Esophagus muscularis mucosa (tissue), 4 donors: Measurements from ENCODE around the gene CYBB. TPM values are rescaled to one million over a fixed set of nuclear protein-coding genes. Genes with fewer than 3 reads are reported as not detected.

Experiments
- DNase-seq: peaks from one replicate; pipeline ENCODE4 v3.0.0-alpha.2; 2017; ENCODE audit errors: extremely low spot score
- H3K27ac ChIP-seq, 4 donors: fragments of 200-600 bp; sonication (generic); replicated peaks in 1 of 4; 1 replicate in 3 of 4; 2 replicates in 1 of 4; pipeline ENCODE4 v1.5.1; 2016 to 2019; ENCODE audit warnings: mild to moderate bottlenecking in 1 of 4
- H3K27me3 ChIP-seq, 4 donors: fragments of 200-600 bp; sonication (generic); one replicate each; pipeline versions ENCODE4 v1.5.1 to v1.6.0; 2016 to 2019
- H3K36me3 ChIP-seq, 4 donors: fragments of 200-600 bp; sonication (generic); one replicate each; pipeline ENCODE4 v1.5.1; 2016 to 2019
- H3K4me1 ChIP-seq, 4 donors: fragments of 200-600 bp; sonication (generic); one replicate each; pipeline ENCODE4 v1.5.1; 2016 to 2019
- H3K4me3 ChIP-seq, 4 donors: fragments of 200-600 bp; sonication (generic); 1 replicate in 2 of 4; 2 replicates in 2 of 4; pipeline ENCODE4 v1.5.1; 2016 to 2019; ENCODE audit warnings: mild to moderate bottlenecking in 4 of 4, moderate library complexity in 1 of 4
- H3K9me3 ChIP-seq, 4 donors: fragments of 200-600 bp; sonication (generic); 1 replicate in 3 of 4; 2 replicates in 1 of 4; pipeline ENCODE4 v1.5.1; 2016 to 2019
- EP300 ChIP-seq: sonication (generic); formaldehyde crosslinking; IDR thresholded peaks from one replicate; pipeline ENCODE4 v1.6.1; 2017; ENCODE audit warnings: antibody characterized with exemption
- POLR2A ChIP-seq: fragments of 450-650 bp; IDR thresholded peaks from one replicate; pipeline ENCODE4 v1.6.1; 2017; ENCODE audit warnings: antibody characterized with exemption, moderate library complexity, mild to moderate bottlenecking, low read depth
- POLR2AphosphoS5 ChIP-seq, 2 donors: sonication (generic); formaldehyde crosslinking; IDR thresholded peaks; one replicate each; pipeline ENCODE4 v1.6.1; 2017; ENCODE audit warnings: antibody characterized with exemption in 2 of 2
- WGBS: methylation state at CpG from one replicate; pipeline ENCODE4 v1.1.5; 2018; 5-methylcytosine and 5-hydroxymethylcytosine counted together
- intact Hi-C: fragments of 100-400 bp; cut with DNase I; formaldehyde crosslinking; loops from one replicate; pipeline ENCODE4 v1.15.1; 2023
- total RNA-seq, 4 donors: library from RNA; depleted of rRNA; stranded (reverse); fragments of >200 nt; gene quantifications; one replicate each; pipeline versions ENCODE4 v1.1.0 to v1.2.1, GENCODE V29; 2016
- TF ChIP-seq, protein P1 (sequence below), 3 experiments: fragments of 200-600 bp in 2 of 3; fragments of 450-650 bp in 1 of 3; sonication (generic) in 2 of 3; IDR thresholded peaks; one replicate each; pipeline ENCODE4 v1.5.1; 2017 to 2019; ENCODE audit warnings: antibody characterized with exemption in 3 of 3, mild to moderate bottlenecking in 2 of 3, moderate library complexity in 1 of 3

The CYBB gene
- total RNA-seq, 4 donors from 2014 or later = 11.4 to 24.5 (median 14.0) TPM

GRCh38 chrX:37854148-37854547, 74.3 kb downstream of the CYBB start:
- no peak for DNase-seq
- Histone ChIP-seq H3K4me1 (no peaks in the 10 kb centered on the region), H3K27me3 (no peaks in the 10 kb centered on the region), H3K27ac (no peak overlapping the region), H3K4me3 (no peak overlapping the region), H3K9me3 (no peaks in the 10 kb centered on the region), H3K36me3 (no peaks in the 10 kb centered on the region)
- WGBS = 67% methylated on average over 3 of the region's 3 CpGs
- intact Hi-C loops = no loop called here
- no peak for TF ChIP-seq POLR2A
- TF ChIP-seq EP300 = no peak
- no peak for TF ChIP-seq POLR2AphosphoS5 (IDR thresholded peaks at IDR 0.05)
- TF ChIP-seq, protein P1, sequence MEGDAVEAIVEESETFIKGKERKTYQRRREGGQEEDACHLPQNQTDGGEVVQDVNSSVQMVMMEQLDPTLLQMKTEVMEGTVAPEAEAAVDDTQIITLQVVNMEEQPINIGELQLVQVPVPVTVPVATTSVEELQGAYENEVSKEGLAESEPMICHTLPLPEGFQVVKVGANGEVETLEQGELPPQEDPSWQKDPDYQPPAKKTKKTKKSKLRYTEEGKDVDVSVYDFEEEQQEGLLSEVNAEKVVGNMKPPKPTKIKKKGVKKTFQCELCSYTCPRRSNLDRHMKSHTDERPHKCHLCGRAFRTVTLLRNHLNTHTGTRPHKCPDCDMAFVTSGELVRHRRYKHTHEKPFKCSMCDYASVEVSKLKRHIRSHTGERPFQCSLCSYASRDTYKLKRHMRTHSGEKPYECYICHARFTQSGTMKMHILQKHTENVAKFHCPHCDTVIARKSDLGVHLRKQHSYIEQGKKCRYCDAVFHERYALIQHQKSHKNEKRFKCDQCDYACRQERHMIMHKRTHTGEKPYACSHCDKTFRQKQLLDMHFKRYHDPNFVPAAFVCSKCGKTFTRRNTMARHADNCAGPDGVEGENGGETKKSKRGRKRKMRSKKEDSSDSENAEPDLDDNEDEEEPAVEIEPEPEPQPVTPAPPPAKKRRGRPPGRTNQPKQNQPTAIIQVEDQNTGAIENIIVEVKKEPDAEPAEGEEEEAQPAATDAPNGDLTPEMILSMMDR (IDR thresholded peaks at IDR 0.05) = no peak

GRCh38 chrX:37854748-37855147, 74.9 kb downstream of the CYBB start:
- no peak overlapping the region for H3K27ac ChIP-seq
- intact Hi-C loops = no loop called here
- TF ChIP-seq EP300 = no peak
- no peak for TF ChIP-seq POLR2A
- TF ChIP-seq POLR2AphosphoS5 (IDR thresholded peaks at IDR 0.05) = no peak
- TF ChIP-seq, protein P1 (IDR thresholded peaks at IDR 0.05) = no peak
- no peaks in the 10 kb centered on the region for H3K27me3 ChIP-seq
- 66% methylated on average over 2 of the region's 2 CpGs for WGBS
- no peak overlapping the region for H3K4me3 ChIP-seq
- no peaks in the 10 kb centered on the region for H3K9me3 ChIP-seq
- no peak for DNase-seq
- no peaks in the 10 kb centered on the region for H3K36me3 ChIP-seq
- H3K4me1 ChIP-seq = no peaks in the 10 kb centered on the region

- DNase-seq = no peak
- no peak overlapping the region for H3K4me3 ChIP-seq
- H3K36me3 ChIP-seq = no peaks in the 10 kb centered on the region
- H3K9me3 ChIP-seq = no peaks in the 10 kb centered on the region
- peaks cover 0 to 3% (median 0%) of the 10 kb centered on the region in 4 donors for H3K27me3 ChIP-seq
- H3K27ac ChIP-seq = no peak overlapping the region
- 63% methylated on average over 6 of the region's 6 CpGs for WGBS
- H3K4me1 ChIP-seq = no peaks in the 10 kb centered on the region
- TF ChIP-seq, protein P1 (IDR thresholded peaks at IDR 0.05) = no peak
- no peak for TF ChIP-seq POLR2A
- no peak for TF ChIP-seq EP300
- TF ChIP-seq POLR2AphosphoS5 (IDR thresholded peaks at IDR 0.05) = no peak
- intact Hi-C loops = no loop called here
These were observed 80.9 kb downstream of the CYBB start for GRCh38 chrX:37860721-37861120.

DNA sequence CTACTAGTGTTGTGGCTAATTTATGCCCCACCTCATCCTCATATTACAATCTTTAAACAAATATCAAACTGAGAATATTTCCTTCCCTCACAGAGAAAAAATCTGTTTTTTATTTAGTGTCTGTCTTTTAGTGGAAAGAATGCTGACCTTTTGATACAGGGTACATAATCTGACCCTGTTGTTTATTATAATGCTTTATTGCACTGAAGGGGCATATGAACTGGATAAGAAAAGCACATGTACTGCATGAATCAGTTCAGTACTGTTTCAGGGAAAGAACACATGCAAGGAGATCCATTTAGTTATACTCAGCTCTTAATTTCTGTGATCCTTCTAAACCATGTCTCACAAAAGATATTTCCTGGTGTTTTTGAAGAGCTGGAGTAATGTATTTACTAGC, 83.0 kb downstream of the CYBB start:
- no peaks in the 10 kb centered on the region for H3K9me3 ChIP-seq
- H3K4me1 ChIP-seq = no peaks in the 10 kb centered on the region
- no peaks in the 10 kb centered on the region for H3K36me3 ChIP-seq
- H3K4me3 ChIP-seq = no peak overlapping the region
- no peak for DNase-seq
- peaks cover 0 to 3% (median 0%) of the 10 kb centered on the region in 4 donors for H3K27me3 ChIP-seq
- no peak overlapping the region for H3K27ac ChIP-seq
- TF ChIP-seq EP300 (no peak), POLR2AphosphoS5 (IDR thresholded peaks at IDR 0.05) (no peak), POLR2A (no peak)
- TF ChIP-seq, protein P1 (IDR thresholded peaks at IDR 0.05) = no peak
- intact Hi-C loops = no loop called here

Other genes with a start within 250 kb of the CYBB start
- gene LANCL3, start 208.4 kb upstream of the CYBB start, total RNA-seq = 1 to 10 TPM in 3 of 4 donors, under 1 TPM in 1; 0.83 to 1.7 (median 1.5) TPM
- 10 to 100 TPM in 2 of 4 donors, 1 to 10 TPM in 2; 8.4 to 11.9 (median 9.9) TPM for gene XK, start 94.3 kb upstream of the CYBB start, total RNA-seq
- gene DYNLT3, start 67.5 kb downstream of the CYBB start, total RNA-seq = 10 to 100 TPM; 37.7 to 55.7 (median 49.9) TPM
- gene SYTL5, start 226.5 kb downstream of the CYBB start, total RNA-seq = not detected